ENCODE data around the gene CACNB1. TPM values are rescaled to one million over a fixed set of nuclear protein-coding genes. Genes with fewer than 3 reads are reported as not detected.

CACNB1 gene
- total and polyA plus RNA-seq, 2 of the 4 experiments (the other 2 are of a cell fraction) = 2.5 to 8.6 TPM

DNA sequence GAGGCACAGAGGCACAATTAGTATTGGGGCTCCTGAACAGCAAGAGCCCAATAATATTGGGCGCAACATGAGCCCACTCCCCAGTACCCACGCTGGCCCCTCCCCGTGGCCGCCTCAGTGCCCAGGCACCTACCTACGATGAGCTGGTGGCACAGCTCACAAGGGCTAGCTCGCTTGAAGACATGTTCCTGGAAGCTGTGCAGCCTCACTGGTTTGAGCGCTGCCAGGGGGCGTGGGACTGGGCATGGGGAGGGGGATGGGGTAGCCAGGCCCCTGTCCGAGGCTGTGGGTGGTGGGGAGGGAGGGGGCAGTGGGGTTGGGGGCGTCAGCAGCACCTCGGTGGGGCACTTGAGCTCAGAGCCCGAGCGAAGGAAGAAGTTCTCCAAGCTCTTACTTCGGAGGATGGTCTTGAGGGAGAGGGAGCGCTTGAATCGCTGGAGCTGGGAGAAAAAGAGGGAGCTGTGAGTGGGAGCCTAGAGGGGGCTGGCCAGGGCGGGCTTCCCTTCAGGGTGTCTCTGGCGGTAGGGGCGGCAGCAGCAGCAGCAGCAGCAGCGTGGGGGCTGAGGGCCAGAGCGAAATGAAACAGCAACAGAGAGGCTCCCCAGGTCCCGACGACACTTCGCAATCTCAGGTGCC is 20.4 kb upstream of the CACNB1 start:
- no peak overlapping the region for H3K9ac ChIP-seq (ENCODE audit: low read depth, low read length)
- BruUV-seq (replicated peaks) = no TSS peak
- H3K56ac ChIP-seq (ENCODE audit: extremely low read depth, insufficient read depth, low read length) = no peak overlapping the region
- ATAC-seq (ENCODE audit: low read depth) = no peak
- no peak overlapping the region for H2AK5ac ChIP-seq (ENCODE audit: low read depth, low read length)
- no peak overlapping the region for H4K5ac ChIP-seq (ENCODE audit: low read depth, low read length)
- H4K91ac ChIP-seq (ENCODE audit: insufficient read depth, low read depth, low read length) = no peak overlapping the region
- no peak overlapping the region for H3K4me3 ChIP-seq (ENCODE audit: insufficient read depth, low read depth, low read length)
- ChIA-PET POLR2A (ENCODE audit: unreplicated experiment) (no interaction called here), CTCF (no interaction called here)
- H3K79me1 ChIP-seq (ENCODE audit: low read depth in 1 of 2, low read length in 2 of 2) = no peaks in the 10 kb centered on the region
- in situ Hi-C loops (cut with MboI; ENCODE audit: low sequenced_read_pairs) (no loop called here), dilution Hi-C loops (cut with HindIII; ENCODE audit: low sequenced_read_pairs, unreplicated experiment) (no loop called here), intact Hi-C loops (cut with micrococcal nuclease) (no loop called here)
- H2AFZ ChIP-seq (replicated peaks; ENCODE audit: low read length, poor library complexity) = no peak overlapping the region
- H3K14ac ChIP-seq (replicated peaks; ENCODE audit: low read depth, low read length) = no peak overlapping the region
- no peak for TF ChIP-seq SMC3 (IDR thresholded peaks at IDR 0.05; ENCODE audit: low read depth, low read length)
- TF ChIP-seq CEBPB (IDR thresholded peaks at IDR 0.05; ENCODE audit: low read depth, low read length) = no peak
- no peak for TF ChIP-seq CHD1 (IDR thresholded peaks at IDR 0.05; ENCODE audit: low read depth, low read length)
- TF ChIP-seq MXI1 (IDR thresholded peaks at IDR 0.05; ENCODE audit: borderline replicate concordance, low read depth, low read length) = no peak
- TF ChIP-seq, protein P1, sequence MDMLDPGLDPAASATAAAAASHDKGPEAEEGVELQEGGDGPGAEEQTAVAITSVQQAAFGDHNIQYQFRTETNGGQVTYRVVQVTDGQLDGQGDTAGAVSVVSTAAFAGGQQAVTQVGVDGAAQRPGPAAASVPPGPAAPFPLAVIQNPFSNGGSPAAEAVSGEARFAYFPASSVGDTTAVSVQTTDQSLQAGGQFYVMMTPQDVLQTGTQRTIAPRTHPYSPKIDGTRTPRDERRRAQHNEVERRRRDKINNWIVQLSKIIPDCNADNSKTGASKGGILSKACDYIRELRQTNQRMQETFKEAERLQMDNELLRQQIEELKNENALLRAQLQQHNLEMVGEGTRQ (IDR thresholded peaks at IDR 0.05; ENCODE audit: low read depth, low read length) = no peak
- TF ChIP-seq MAZ (IDR thresholded peaks at IDR 0.05; ENCODE audit: borderline replicate concordance, low read depth, low read length) = no peak
- no peak for TF ChIP-seq MAFK (IDR thresholded peaks at IDR 0.05; ENCODE audit: low read depth, low read length)
- H3K4ac ChIP-seq (ENCODE audit: low read depth, low read length) = no peak overlapping the region
- no peak for DNase-seq
- H2BK5ac ChIP-seq (ENCODE audit: low read depth, low read length, poor library complexity, severe bottlenecking) = no peak overlapping the region
- H3K4me2 ChIP-seq (ENCODE audit: low read depth, low read length) = no peak overlapping the region
- H3K23ac ChIP-seq (ENCODE audit: low read depth, low read length) = no peak overlapping the region; the same call in 1 of the 2 replicates
- no peak overlapping the region for H2AK9ac ChIP-seq (replicated peaks; ENCODE audit: low read depth, low read length, poor library complexity)
- H3K36me3 ChIP-seq (ENCODE audit: control insufficient read depth, insufficient read depth, low read length) = no peaks in the 10 kb centered on the region
- H2BK15ac ChIP-seq (ENCODE audit: low read depth, low read length) = no peak overlapping the region
- H3K9me1 ChIP-seq (ENCODE audit: insufficient read depth, low read length) = no peaks in the 10 kb centered on the region
- H4K8ac ChIP-seq (ENCODE audit: low read depth in 2 of 2, low read length in 2 of 2) = no peak overlapping the region
- no peaks in the 10 kb centered on the region for H3K9me3 ChIP-seq (ENCODE audit: control insufficient read depth, insufficient read depth, low read length)
- H3K4me1 ChIP-seq (ENCODE audit: control insufficient read depth, insufficient read depth, low read length) = no peaks in the 10 kb centered on the region
- 13% methylated on average over 4 of the region's 24 CpGs; no CpG with 5 or more reads in 1 of the 2 experiments for WGBS, 2 experiments (ENCODE audit: extremely low coverage in 2 of 2, insufficient read length in 1 of 2)
- H4K20me1 ChIP-seq (ENCODE audit: insufficient read depth, low read length) = no peaks in the 10 kb centered on the region
- peaks cover 57% of the 10 kb centered on the region for H3K27me3 ChIP-seq (ENCODE audit: control insufficient read depth, insufficient read depth, low read length)
- H2BK20ac ChIP-seq (ENCODE audit: low read depth, low read length) = no peak overlapping the region
- H3K27ac ChIP-seq (ENCODE audit: insufficient read depth, low read length) = no peak overlapping the region
- H2BK120ac ChIP-seq (ENCODE audit: low read depth, low read length) = no peak overlapping the region
- no peak overlapping the region for H3K18ac ChIP-seq (ENCODE audit: low read depth, low read length)

Data from IMR-90 (cell line).